ENCODE data around the gene TAS1R1. TPM values are rescaled to one million over a fixed set of nuclear protein-coding genes. Genes with fewer than 3 reads are reported as not detected.

TAS1R1 gene
- total RNA-seq, 1 donor from 2014 or later, result not detected

GRCh38 chr1:6570100-6570499 is 15.0 kb downstream of the TAS1R1 start:
- intact Hi-C loops (cut with micrococcal nuclease), result no loop called here

GRCh38 chr1:6570987-6571386 is 15.9 kb downstream of the TAS1R1 start:
- intact Hi-C loops (cut with micrococcal nuclease), result no loop called here

- intact Hi-C loops (cut with micrococcal nuclease), result no loop called here
Observed at GRCh38 chr1:6572653-6573383, 17.7 kb downstream of the TAS1R1 start.

GRCh38 chr1:6574025-6574620 is 19.0 kb downstream of the TAS1R1 start:
- intact Hi-C loops (cut with micrococcal nuclease), result no loop called here

- intact Hi-C loops (cut with micrococcal nuclease), result no loop called here
Observed at GRCh38 chr1:6574818-6575217, 19.7 kb downstream of the TAS1R1 start.

- intact Hi-C loops (cut with micrococcal nuclease), result no loop called here
Observed at GRCh38 chr1:6577831-6578525, 22.9 kb downstream of the TAS1R1 start.

- intact Hi-C loops (cut with micrococcal nuclease), result loop anchor here (1.0 kb wide), 5 partner anchors 23 to 207 kb away; partner anchors contain the start of genes CAMTA1, NOL9 and PHF13
Observed at GRCh38 chr1:6578624-6579373, 23.7 kb downstream of the TAS1R1 start.

GRCh38 chr1:6579374-6580118 is 24.4 kb downstream of the TAS1R1 start, which contains the start of gene ZBTB48:
TSS of gene ZBTB48 (plus strand) at chr1:6579994. CDS start at chr1:6580610, 616 bp downstream.
- intact Hi-C loops (cut with micrococcal nuclease), result loop anchor here (1.0 kb wide), 5 partner anchors 22 to 206 kb away; partner anchors contain the start of genes CAMTA1, NOL9 and PHF13

- intact Hi-C loops (cut with micrococcal nuclease), result no loop called here
Observed at GRCh38 chr1:6580119-6580592, 25.0 kb downstream of the TAS1R1 start.

GRCh38 chr1:6580593-6581409 is 25.7 kb downstream of the TAS1R1 start:
- intact Hi-C loops (cut with micrococcal nuclease), result no loop called here

GRCh38 chr1:6581561-6582305 is 26.6 kb downstream of the TAS1R1 start:
- intact Hi-C loops (cut with micrococcal nuclease), result no loop called here

GRCh38 chr1:6582370-6582769 is 27.3 kb downstream of the TAS1R1 start:
- intact Hi-C loops (cut with micrococcal nuclease), result no loop called here

GRCh38 chr1:6584126-6585080 is 29.3 kb downstream of the TAS1R1 start:
- intact Hi-C loops (cut with micrococcal nuclease), result no loop called here

GRCh38 chr1:6585081-6585722 is 30.1 kb downstream of the TAS1R1 start:
- intact Hi-C loops (cut with micrococcal nuclease), result no loop called here

GRCh38 chr1:6585841-6586240 is 30.7 kb downstream of the TAS1R1 start:
- intact Hi-C loops (cut with micrococcal nuclease), result no loop called here

GRCh38 chr1:6586404-6586816 is 31.3 kb downstream of the TAS1R1 start:
- intact Hi-C loops (cut with micrococcal nuclease), result no loop called here

- intact Hi-C loops (cut with micrococcal nuclease), result no loop called here
Observed at GRCh38 chr1:6587261-6588005, 32.3 kb downstream of the TAS1R1 start.

Measured in T-helper 1 cell treated with Interleukin-12 subunit alpha and Interleukin-12 subunit beta and Interleukin-4 antibody, amounts not matched to agents 30 ng/mL and 1 ng/mL, for 36 hours (primary cell).